ENCODE data around the gene STX1A. TPM values are rescaled to one million over a fixed set of nuclear protein-coding genes. Genes with fewer than 3 reads are reported as not detected.
A peak's percentile ranks its signal among the peaks of the same experiment; 100 is the strongest.

STX1A gene
- total RNA-seq, 3 donors from 2014 or later: 5.9 to 9.5 (median 8.5) TPM

- Histone ChIP-seq H3K4me3 (peak overlapping the region in 2 of 3 donors; percentile 31 to 44), H3K4me1 (peaks cover 0 to 18% of the 10 kb centered on the region in 2 donors), H3K27me3 (no peaks in the 10 kb centered on the region), H3K9me3 (no peaks in the 10 kb centered on the region), H3K36me3 (no peaks in the 10 kb centered on the region), H3K27ac (peak overlapping the region; percentile 96 to 99)
- TF ChIP-seq POLR2AphosphoS5 (IDR thresholded peaks at IDR 0.05) (peak in 2 of 3 donors; percentile 43 to 76), CTCF (IDR thresholded peaks at IDR 0.05) (no peak)
- intact Hi-C loops (cut with DNase I; ENCODE audit: low total_unique reads): no loop called here
- peak; percentile 96 for DNase-seq (ENCODE audit: low spot score in 2 of 2)
Measured at GRCh38 chr7:73742753-73743641, 23.5 kb upstream of the STX1A start.

GRCh38 chr7:73742338-73742752, 22.9 kb upstream of the STX1A start:
- DNase-seq (ENCODE audit: low spot score in 2 of 2): peak; percentile 57 to 64
- Histone ChIP-seq H3K9me3 (no peaks in the 10 kb centered on the region), H3K27ac (peak overlapping the region; percentile 96 to 99), H3K36me3 (no peaks in the 10 kb centered on the region), H3K4me3 (peak overlapping the region in 2 of 3 donors; percentile 31 to 44), H3K4me1 (peaks cover 0 to 23% of the 10 kb centered on the region in 2 donors), H3K27me3 (no peaks in the 10 kb centered on the region)
- TF ChIP-seq POLR2AphosphoS5 (IDR thresholded peaks at IDR 0.05) (no peak), CTCF (IDR thresholded peaks at IDR 0.05) (no peak), POLR2A (IDR thresholded peaks at IDR 0.05) (no peak)
- intact Hi-C loops (cut with DNase I; ENCODE audit: low total_unique reads): no loop called here

GRCh38 chr7:73741600-73741999, 22.1 kb upstream of the STX1A start:
- Histone ChIP-seq H3K4me3 (no peak overlapping the region), H3K9me3 (no peaks in the 10 kb centered on the region), H3K36me3 (no peaks in the 10 kb centered on the region), H3K27ac (peak overlapping the region; percentile 96 to 99), H3K4me1 (peaks cover 0 to 25% of the 10 kb centered on the region in 2 donors), H3K27me3 (no peaks in the 10 kb centered on the region)
- DNase-seq (ENCODE audit: low spot score in 2 of 2): no peak
- TF ChIP-seq POLR2A (IDR thresholded peaks at IDR 0.05) (no peak), POLR2AphosphoS5 (IDR thresholded peaks at IDR 0.05) (no peak), CTCF (IDR thresholded peaks at IDR 0.05) (no peak)
- intact Hi-C loops (cut with DNase I; ENCODE audit: low total_unique reads): no loop called here

GRCh38 chr7:73740771-73741170, 21.3 kb upstream of the STX1A start:
- Histone ChIP-seq H3K4me3 (no peak overlapping the region), H3K4me1 (peaks cover 0 to 22% of the 10 kb centered on the region in 2 donors), H3K27ac (peak overlapping the region; percentile 66 to 99), H3K36me3 (no peaks in the 10 kb centered on the region), H3K9me3 (no peaks in the 10 kb centered on the region), H3K27me3 (no peaks in the 10 kb centered on the region)
- intact Hi-C loops (cut with DNase I; ENCODE audit: low total_unique reads): no loop called here
- DNase-seq (ENCODE audit: low spot score in 2 of 2): peak in 1 of 2 donors; percentile 50
- no peak for TF ChIP-seq CTCF (IDR thresholded peaks at IDR 0.05)
- no peak for TF ChIP-seq POLR2A (IDR thresholded peaks at IDR 0.05)
- TF ChIP-seq POLR2AphosphoS5 (IDR thresholded peaks at IDR 0.05): no peak

GRCh38 chr7:73740212-73740611, 20.7 kb upstream of the STX1A start:
- Histone ChIP-seq H3K27ac (peak overlapping the region; percentile 66 to 99), H3K36me3 (no peaks in the 10 kb centered on the region), H3K9me3 (no peaks in the 10 kb centered on the region), H3K4me3 (no peak overlapping the region), H3K27me3 (no peaks in the 10 kb centered on the region), H3K4me1 (peaks cover 0 to 20% of the 10 kb centered on the region in 2 donors)
- TF ChIP-seq POLR2A (IDR thresholded peaks at IDR 0.05) (no peak), CTCF (IDR thresholded peaks at IDR 0.05) (no peak)
- DNase-seq (ENCODE audit: low spot score in 2 of 2): no peak
- intact Hi-C loops (cut with DNase I; ENCODE audit: low total_unique reads): no loop called here
